Measurements from ENCODE around the gene LLGL1.

The LLGL1 gene

DNA sequence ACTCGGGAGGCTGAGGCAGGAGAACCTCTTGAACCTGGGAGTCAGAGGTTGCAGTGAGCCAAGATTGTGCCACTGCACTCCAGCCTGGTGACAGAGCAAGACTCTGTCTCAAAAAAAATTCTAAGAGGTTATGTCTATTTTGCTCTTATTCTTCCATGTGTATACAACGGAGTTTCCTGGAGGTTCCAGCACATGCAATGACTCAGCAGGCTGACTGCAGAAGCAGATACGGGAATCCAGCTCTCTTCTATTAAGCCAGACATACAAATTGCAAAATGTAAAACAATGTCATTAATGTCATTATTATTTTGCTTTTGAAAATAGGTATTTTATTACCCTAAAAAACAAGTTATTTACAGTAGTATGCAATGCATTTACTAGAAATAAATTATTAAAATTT, 53.4 kb downstream of the LLGL1 start:
- no peak for DNase-seq

DNA sequence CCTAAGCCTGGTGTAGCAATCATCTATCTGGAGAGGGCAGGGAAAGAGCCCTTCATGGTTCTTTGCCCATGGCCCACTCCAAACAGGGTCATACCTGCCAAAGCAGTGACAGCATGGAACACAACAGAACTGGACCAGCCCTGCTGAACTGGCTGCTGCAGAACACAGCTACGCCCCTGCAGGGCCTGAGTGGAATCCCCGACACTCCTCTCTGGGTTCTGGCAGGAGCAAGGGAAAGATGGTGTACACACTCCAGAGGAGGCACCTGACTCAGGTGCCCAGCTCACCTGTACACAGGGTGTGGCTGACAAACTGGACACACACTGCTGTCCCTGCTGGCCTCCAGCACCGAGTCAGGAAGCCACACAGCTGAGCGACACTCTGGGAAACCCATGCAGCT, 54.8 kb downstream of the LLGL1 start:
- DNase-seq: no peak

DNA sequence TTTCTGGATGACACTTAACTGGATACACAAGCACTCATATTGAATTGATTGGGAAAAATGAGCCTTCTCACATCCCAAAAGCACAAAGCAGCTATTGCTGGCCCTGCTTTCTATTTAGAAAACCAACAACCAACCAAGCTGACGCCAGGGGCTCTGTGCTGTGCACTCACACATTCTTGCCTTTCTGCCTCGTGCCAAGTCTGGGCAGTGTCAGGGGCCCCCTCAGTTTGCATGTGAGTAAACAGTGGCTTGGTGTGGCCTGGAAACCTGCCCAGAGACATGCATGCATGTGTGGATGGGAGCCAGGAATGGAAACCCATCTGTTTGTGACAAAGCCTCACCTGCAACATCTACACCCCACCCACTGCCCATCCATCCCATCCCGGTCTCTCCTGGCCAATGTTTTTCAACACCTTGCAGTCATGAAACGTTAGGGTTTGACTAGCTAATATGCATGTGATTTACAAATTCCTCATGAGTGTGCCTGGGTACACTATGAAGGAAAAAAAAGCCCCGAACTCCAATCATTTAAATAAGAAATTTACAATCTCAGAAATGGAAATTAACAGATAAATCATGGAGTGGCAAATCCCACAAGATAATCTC, 55.4 kb downstream of the LLGL1 start:
- DNase-seq: no peak

DNA sequence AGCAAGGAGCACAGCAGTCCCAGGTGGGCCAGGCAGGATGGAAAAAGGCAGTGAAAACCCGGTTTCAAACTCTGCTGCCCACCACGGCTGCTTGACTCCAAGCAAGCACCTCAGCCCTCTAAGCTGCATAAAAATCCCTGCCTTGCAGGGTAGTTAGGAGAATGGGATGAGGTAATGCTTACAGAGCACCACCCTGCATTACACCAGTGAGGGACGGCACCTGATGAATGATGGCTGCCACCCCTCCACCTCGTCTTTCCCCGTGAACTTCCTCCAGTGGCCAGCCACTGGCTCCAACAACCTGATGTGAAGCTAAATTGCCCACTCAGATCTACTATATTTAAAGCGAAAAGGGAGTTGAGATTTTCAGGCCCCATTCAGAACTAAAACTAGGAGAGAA, 56.4 kb downstream of the LLGL1 start:
- no peak for DNase-seq

GRCh38 chr17:18285296-18285695, 59.9 kb downstream of the LLGL1 start:
- DNase-seq: no peak

- DNase-seq: no peak
Measured at GRCh38 chr17:18291718-18292540, 66.5 kb downstream of the LLGL1 start.

Data from fibroblast of skin of scalp (primary cell).